ENCODE results near the gene CD5L. TPM values are rescaled to one million over a fixed set of nuclear protein-coding genes. Genes with fewer than 3 reads are reported as not detected.

The CD5L gene
- total and polyA plus RNA-seq, 9 of the 15 experiments (the other 6 are each of a cell fraction or from before 2014, with no cell fraction given): not detected

DNA sequence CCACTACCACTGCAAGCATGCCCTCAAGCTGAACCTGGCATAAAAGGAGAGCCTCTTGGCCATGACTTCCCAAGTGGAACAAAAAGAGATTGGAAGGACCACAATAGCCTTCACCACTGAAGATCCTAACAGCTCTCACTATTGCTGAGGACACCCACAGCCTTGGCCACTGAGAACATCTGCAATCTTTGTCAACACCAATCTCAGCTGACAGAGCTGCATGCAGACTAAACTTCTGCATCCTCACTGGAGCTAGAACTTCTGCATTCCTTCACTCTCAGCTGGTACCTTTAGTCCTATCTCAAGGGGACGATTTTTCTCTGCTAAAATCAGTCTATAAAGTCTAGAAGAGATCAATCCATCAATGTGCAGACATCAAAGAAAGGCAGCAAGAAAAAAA, 56.4 kb downstream of the CD5L start:
- Histone ChIP-seq H3K27me3 (ENCODE audit: control insufficient read depth in 2 of 2, insufficient read depth in 2 of 2, low read length in 2 of 2) (no peaks in the 10 kb centered on the region), H3K4me2 (ENCODE audit: insufficient read depth, low read length) (no peak overlapping the region), H3K9ac (ENCODE audit: insufficient read depth in 1 of 2, low read depth in 2 of 2, low read length in 2 of 2) (no peak overlapping the region), H3K4me1 (replicated peaks in 1 of 2; ENCODE audit: control insufficient read depth in 2 of 2, insufficient read depth in 2 of 2, low read length in 2 of 2) (no peaks in the 10 kb centered on the region), H3K9me3 (replicated peaks; ENCODE audit: control insufficient read depth, insufficient read depth, low read depth, low read length) (no peaks in the 10 kb centered on the region), H3K4me3 (no peak overlapping the region), H2AFZ (ENCODE audit: low read depth, low read length) (no peak overlapping the region), H3K36me3 (ENCODE audit: control insufficient read depth, insufficient read depth, low read length) (no peaks in the 10 kb centered on the region), H4K20me1 (replicated peaks; ENCODE audit: control insufficient read depth, insufficient read depth, low read length) (no peaks in the 10 kb centered on the region), H3K27ac (ENCODE audit: extremely low read depth, low read depth, low read length) (no peak overlapping the region), H3K9me1 (ENCODE audit: control insufficient read depth, insufficient read depth, low read length) (no peaks in the 10 kb centered on the region), H3K79me2 (ENCODE audit: control insufficient read depth, insufficient read depth, low read length) (no peaks in the 10 kb centered on the region)
- ATAC-seq (no peak), FAIRE-seq (no peak), DNase-seq (ENCODE audit: extremely low read depth in 1 of 4, low spot score in 3 of 4) (no peak)
- intact Hi-C loops (cut with micrococcal nuclease): no loop called here
- TF ChIP-seq IFI16 (CRISPR knock-in tag; IDR thresholded peaks at IDR 0.05): no peak
- TF ChIP-seq, protein P1, sequence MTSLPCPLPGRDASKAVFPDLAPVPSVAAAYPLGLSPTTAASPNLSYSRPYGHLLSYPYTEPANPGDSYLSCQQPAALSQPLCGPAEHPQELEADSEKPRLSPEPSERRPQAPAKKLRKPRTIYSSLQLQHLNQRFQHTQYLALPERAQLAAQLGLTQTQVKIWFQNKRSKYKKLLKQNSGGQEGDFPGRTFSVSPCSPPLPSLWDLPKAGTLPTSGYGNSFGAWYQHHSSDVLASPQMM (CRISPR knock-in tag; IDR thresholded peaks at IDR 0.05): no peak
- TF ChIP-seq ZNF143 (CRISPR knock-in tag; IDR thresholded peaks at IDR 0.05): no peak
- in situ Hi-C loops (cut with MboI): no loop called here
- ChIA-PET CTCF (ENCODE audit: low intra/inter-chr PET ratio) (no interaction called here), POLR2A (no interaction called here)
- no TSS peak for BruUV-seq (replicated peaks)
- 0% methylated on average over 1 of the region's 1 CpG for WGBS (ENCODE audit: insufficient coverage, low coverage, missing lambda C conversion rate)

DNA sequence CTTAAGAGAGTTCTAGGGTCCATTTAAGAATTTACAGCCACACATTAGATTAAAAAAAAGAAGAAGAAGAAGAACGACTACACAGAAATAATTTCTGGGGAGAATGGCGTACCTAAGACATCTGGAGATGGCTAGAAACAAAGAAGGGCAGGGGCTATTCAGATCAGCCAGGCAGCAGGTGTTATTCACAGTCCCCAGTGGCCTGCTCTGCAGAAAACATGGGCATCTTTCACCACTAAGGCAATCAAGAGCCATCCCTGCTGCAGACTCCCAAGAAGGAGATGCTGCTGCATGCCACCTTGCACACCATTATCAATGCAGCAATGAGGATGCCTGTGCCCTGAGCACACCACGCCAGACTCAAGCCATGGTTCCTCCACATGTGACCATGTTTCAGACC, 56.8 kb downstream of the CD5L start:
- H3K79me2 ChIP-seq (ENCODE audit: control insufficient read depth, insufficient read depth, low read length): no peaks in the 10 kb centered on the region
- H3K9me3 ChIP-seq (replicated peaks; ENCODE audit: control insufficient read depth, insufficient read depth, low read depth, low read length): no peaks in the 10 kb centered on the region
- no peaks in the 10 kb centered on the region for H3K9me1 ChIP-seq (ENCODE audit: control insufficient read depth, insufficient read depth, low read length)
- H3K9ac ChIP-seq (ENCODE audit: insufficient read depth in 1 of 2, low read depth in 2 of 2, low read length in 2 of 2): no peak overlapping the region
- H3K27me3 ChIP-seq (ENCODE audit: control insufficient read depth in 2 of 2, insufficient read depth in 2 of 2, low read length in 2 of 2): no peaks in the 10 kb centered on the region
- H3K27ac ChIP-seq (ENCODE audit: extremely low read depth, low read depth, low read length): no peak overlapping the region
- H4K20me1 ChIP-seq (replicated peaks; ENCODE audit: control insufficient read depth, insufficient read depth, low read length): no peaks in the 10 kb centered on the region
- TF ChIP-seq, protein P2, sequence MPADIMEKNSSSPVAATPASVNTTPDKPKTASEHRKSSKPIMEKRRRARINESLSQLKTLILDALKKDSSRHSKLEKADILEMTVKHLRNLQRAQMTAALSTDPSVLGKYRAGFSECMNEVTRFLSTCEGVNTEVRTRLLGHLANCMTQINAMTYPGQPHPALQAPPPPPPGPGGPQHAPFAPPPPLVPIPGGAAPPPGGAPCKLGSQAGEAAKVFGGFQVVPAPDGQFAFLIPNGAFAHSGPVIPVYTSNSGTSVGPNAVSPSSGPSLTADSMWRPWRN (IDR thresholded peaks at IDR 0.05; ENCODE audit: low read depth): no peak
- no TSS peak for BruUV-seq (replicated peaks)
- intact Hi-C loops (cut with micrococcal nuclease) (no loop called here), in situ Hi-C loops (cut with MboI) (no loop called here)
- CTCF ChIA-PET (ENCODE audit: low intra/inter-chr PET ratio): no interaction called here
- H3K36me3 ChIP-seq (ENCODE audit: control insufficient read depth, insufficient read depth, low read length): no peaks in the 10 kb centered on the region
- DNase-seq (ENCODE audit: extremely low read depth in 1 of 4, low spot score in 3 of 4): no peak
- no peak overlapping the region for H3K4me3 ChIP-seq
- POLR2A ChIA-PET: no interaction called here
- no peak for ATAC-seq
- no peak for FAIRE-seq
- 0% methylated on average over 3 of the region's 3 CpGs for WGBS (ENCODE audit: insufficient coverage, low coverage, missing lambda C conversion rate)
- no peak overlapping the region for H2AFZ ChIP-seq (ENCODE audit: low read depth, low read length)
- no peaks in the 10 kb centered on the region for H3K4me1 ChIP-seq (replicated peaks in 1 of 2; ENCODE audit: control insufficient read depth in 2 of 2, insufficient read depth in 2 of 2, low read length in 2 of 2)
- H3K4me2 ChIP-seq (ENCODE audit: insufficient read depth, low read length): no peak overlapping the region

Measured in K562 (cell line).